CD4-positive, alpha-beta T cell treated with Interleukin-1 beta for 1 hour (primary cell): Measurements from ENCODE around the gene CYP2W1.
A peak's percentile ranks its signal among the peaks of the same experiment; 100 is the strongest.
"Not testable (repeated sequence)": the region's sequence is repeated elsewhere in the genome, so short reads cannot be mapped to it uniquely, and the experiment has no call there.

Source experiments
- DNase-seq, 2 donors: peaks; one replicate each; pipeline ENCODE4 v3.0.0-alpha.2; 2020 to 2022

The CYP2W1 gene

GRCh38 chr7:951881-952547, 31.0 kb upstream of the CYP2W1 start:
- DNase-seq, result no peak

GRCh38 chr7:952548-953441, 30.2 kb upstream of the CYP2W1 start:
- no peak for DNase-seq

- peak in 1 of 2 donors; percentile 65 for DNase-seq
Observed at GRCh38 chr7:953547-954327, 29.2 kb upstream of the CYP2W1 start.

- peak; percentile 67 to 75 for DNase-seq
Observed at GRCh38 chr7:954330-955238, 28.4 kb upstream of the CYP2W1 start, which contains the start of gene ADAP1. Gene ADAP1, minus strand, starts transcription at chr7:954680. Its CDS starts 203 bp downstream, at chr7:954477.

- no peak for DNase-seq
Observed at GRCh38 chr7:956031-956430, 26.9 kb upstream of the CYP2W1 start.

GRCh38 chr7:957418-958220, 25.4 kb upstream of the CYP2W1 start:
- peak in 1 of 2 donors; percentile 64 for DNase-seq

GRCh38 chr7:958221-959200, 24.5 kb upstream of the CYP2W1 start:
- no peak for DNase-seq

GRCh38 chr7:959271-959670, 23.7 kb upstream of the CYP2W1 start:
- no peak for DNase-seq

- not testable (repeated sequence) for DNase-seq
Observed at GRCh38 chr7:959740-960139, 23.2 kb upstream of the CYP2W1 start.

- DNase-seq, result no peak
Observed at GRCh38 chr7:960269-960871, 22.6 kb upstream of the CYP2W1 start.

- not testable (repeated sequence) for DNase-seq
Observed at GRCh38 chr7:960972-961371, 22.0 kb upstream of the CYP2W1 start.

- no peak for DNase-seq
Observed at GRCh38 chr7:961546-962400, 21.2 kb upstream of the CYP2W1 start.

GRCh38 chr7:962401-963081, 20.4 kb upstream of the CYP2W1 start:
- DNase-seq, result no peak

GRCh38 chr7:963236-964078, 19.5 kb upstream of the CYP2W1 start:
- DNase-seq, result peak in 1 of 2 donors; percentile 34

- DNase-seq, result no peak
Observed at GRCh38 chr7:964401-965231, 18.4 kb upstream of the CYP2W1 start.
